Posterior cingulate gyrus (tissue), 11 donors: ENCODE results near the gene SETD1B.
"Not testable (repeated sequence)": the region's sequence is repeated elsewhere in the genome, so short reads cannot be mapped to it uniquely, and the experiment has no call there.

Experiments
- DNase-seq, 10 donors: peaks; one replicate each; pipeline versions ENCODE4 v3.0.0 to v3.0.0-alpha.2; 2020 to 2021; ENCODE audit warnings: mixed read lengths in 3 of 10
- intact Hi-C: fragments of 100-400 bp; cut with DNase I; formaldehyde crosslinking; loops from one replicate; pipeline ENCODE4 v1.15.1; 2023

The SETD1B gene

GRCh38 chr12:121803861-121804416 is at the start of gene SETD1B:
SETD1B (plus strand) TSS chr12:121804009; CDS start chr12:121804738, 729 bp downstream.
- intact Hi-C loops: no loop called here
- DNase-seq: peak in 8 of 10 donors; percentile 47 to 93 (median 56)

GRCh38 chr12:121754836-121755235 is 49.0 kb upstream of the SETD1B start:
- intact Hi-C loops: no loop called here
- DNase-seq: no peak

GRCh38 chr12:121755591-121755990 is 48.2 kb upstream of the SETD1B start:
- no peak for DNase-seq
- intact Hi-C loops: no loop called here

- intact Hi-C loops, DNase-seq: not testable (repeated sequence)
Observed at GRCh38 chr12:121758536-121758935, 45.3 kb upstream of the SETD1B start.

GRCh38 chr12:121762269-121762668 is 41.5 kb upstream of the SETD1B start:
- intact Hi-C loops: no loop called here
- no peak for DNase-seq

GRCh38 chr12:121764808-121765207 is 39.0 kb upstream of the SETD1B start:
- intact Hi-C loops: no loop called here
- no peak for DNase-seq

GRCh38 chr12:121765573-121765972 is 38.2 kb upstream of the SETD1B start:
- DNase-seq: no peak
- intact Hi-C loops: no loop called here

- intact Hi-C loops: no loop called here
- DNase-seq: no peak
Observed at GRCh38 chr12:121766290-121767039, 37.3 kb upstream of the SETD1B start.

GRCh38 chr12:121767525-121768016 is 36.2 kb upstream of the SETD1B start:
- peak; percentile 31 to 93 (median 56) for DNase-seq

GRCh38 chr12:121769297-121769830 is 34.4 kb upstream of the SETD1B start:
- no peak for DNase-seq
- intact Hi-C loops: no loop called here

More at GRCh38 chr12:121767525-121768016, 36.2 kb upstream of the SETD1B start:
- intact Hi-C loops: no loop called here

GRCh38 chr12:121769831-121770301 is 33.9 kb upstream of the SETD1B start:
- no peak for DNase-seq
- intact Hi-C loops: no loop called here

GRCh38 chr12:121770388-121770787 is 33.4 kb upstream of the SETD1B start:
- no peak for DNase-seq
- intact Hi-C loops: no loop called here

GRCh38 chr12:121770813-121771625 is 32.8 kb upstream of the SETD1B start:
- intact Hi-C loops: no loop called here
- DNase-seq: no peak

- peak in 8 of 10 donors; percentile 52 to 94 (median 70) for DNase-seq
- intact Hi-C loops: loop anchor here (1.0 kb wide), 1 partner anchor 76 kb away; no protein-coding TSS in a partner anchor
Observed at GRCh38 chr12:121773011-121773777, 30.6 kb upstream of the SETD1B start.

- intact Hi-C loops: loop anchor here (5.0 kb wide), 1 partner anchor 37 kb away; no protein-coding TSS in a partner anchor
- DNase-seq: no peak
Observed at GRCh38 chr12:121774968-121775474, 28.8 kb upstream of the SETD1B start.

GRCh38 chr12:121775501-121775900 is 28.3 kb upstream of the SETD1B start:
- intact Hi-C loops: loop anchor here (5.0 kb wide), 1 partner anchor 37 kb away; no protein-coding TSS in a partner anchor
- no peak for DNase-seq

GRCh38 chr12:121776190-121777098 is 27.4 kb upstream of the SETD1B start:
- DNase-seq: peak in 8 of 10 donors; percentile 70 to 95 (median 78)
- intact Hi-C loops: loop anchor here (5.0 kb wide), 1 partner anchor 36 kb away; no protein-coding TSS in a partner anchor
